KBM-7 (cell line): ENCODE results near the gene PRRT4.

Experiments used
- DNase-seq: peaks from one replicate; pipeline ENCODE4 v3.0.0-alpha.2; 2015
- in situ Hi-C: fragments of 300-500 bp; cut with MboI; formaldehyde crosslinking; loops from 2 replicates; pipeline ENCODE4 v1.14.3; 2020; ENCODE audit warnings: low sequenced_read_pairs, low pct_unique_long_range_greater_than_20kb, mixed read lengths

The PRRT4 gene

GRCh38 chr7:128353610-128354009 lies 7.9 kb downstream of the PRRT4 start:
- in situ Hi-C loops = no loop called here
- DNase-seq = no peak

- in situ Hi-C loops = no loop called here
- DNase-seq = no peak
Measured at GRCh38 chr7:128353189-128353588, 8.3 kb downstream of the PRRT4 start.

GRCh38 chr7:128352636-128353035 lies 8.9 kb downstream of the PRRT4 start:
- in situ Hi-C loops = no loop called here
- no peak for DNase-seq

DNA sequence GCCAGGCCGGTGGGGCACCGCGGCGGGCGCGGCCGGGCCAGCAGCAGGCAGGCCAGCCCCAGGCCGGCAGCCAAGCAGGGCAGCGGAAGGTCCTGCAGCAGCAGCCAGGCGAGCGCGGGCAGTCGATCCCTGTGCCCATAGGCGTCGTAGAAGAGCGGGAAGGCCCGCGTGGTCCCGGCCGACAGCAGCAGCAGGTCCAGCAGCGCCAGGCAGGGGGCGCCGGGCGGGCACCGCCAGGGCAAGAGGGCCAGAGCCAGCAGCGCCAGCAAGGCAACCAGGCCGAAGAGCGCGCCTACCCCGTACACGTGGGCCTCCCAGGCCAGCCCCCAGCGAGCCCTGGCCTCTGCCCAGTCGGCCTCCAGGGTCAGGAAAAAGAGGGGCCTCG lies 9.3 kb downstream of the PRRT4 start:
- in situ Hi-C loops = no loop called here
- DNase-seq = no peak

GRCh38 chr7:128351296-128352152 lies 10.0 kb downstream of the PRRT4 start:
- in situ Hi-C loops = no loop called here
- no peak for DNase-seq

GRCh38 chr7:128350708-128351295 lies 10.7 kb downstream of the PRRT4 start:
- DNase-seq = no peak
- in situ Hi-C loops = no loop called here

GRCh38 chr7:128349466-128349825 lies 12.0 kb downstream of the PRRT4 start:
- in situ Hi-C loops = no loop called here
- DNase-seq = no peak

DNA sequence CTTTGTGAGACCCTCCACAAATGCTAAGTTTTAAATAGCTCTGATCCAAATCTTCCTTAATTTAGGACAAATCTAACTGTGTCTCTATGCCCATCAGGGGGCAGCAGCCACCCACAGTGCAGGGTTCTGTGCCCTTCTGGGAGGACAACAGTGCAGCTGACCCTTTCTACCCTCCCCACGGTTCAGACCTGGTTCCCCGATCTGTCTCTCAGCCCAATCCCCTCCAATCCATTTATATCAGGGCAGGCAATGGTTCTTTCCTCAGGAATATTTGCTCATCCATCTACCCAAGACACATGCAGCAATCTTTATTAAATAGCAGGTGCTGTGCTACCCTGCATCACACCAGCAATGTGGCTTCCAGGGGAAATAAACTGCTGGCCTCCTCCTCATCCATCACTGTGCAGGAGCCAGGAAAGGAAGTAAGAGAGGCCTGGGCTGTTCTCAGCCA lies 13.8 kb downstream of the PRRT4 start:
- DNase-seq = peak; percentile 60
- in situ Hi-C loops = no loop called here

DNA sequence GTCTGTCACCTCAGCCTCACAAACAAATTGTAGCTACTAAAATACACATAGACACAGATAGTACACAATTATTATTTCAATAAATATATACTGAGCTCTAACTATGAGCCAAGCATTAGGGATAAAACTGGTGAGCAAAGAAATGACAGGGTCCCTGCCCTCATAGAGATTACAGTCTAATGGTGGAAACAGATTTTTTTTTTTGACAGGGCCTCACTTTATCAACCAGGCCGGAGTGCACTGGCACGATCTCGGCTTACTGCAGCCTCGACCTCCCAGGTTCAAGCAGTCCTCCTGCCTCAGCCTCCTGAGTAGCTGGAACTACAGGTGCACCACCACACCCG lies 17.1 kb downstream of the PRRT4 start:
- no peak for DNase-seq
- in situ Hi-C loops = no loop called here

DNA sequence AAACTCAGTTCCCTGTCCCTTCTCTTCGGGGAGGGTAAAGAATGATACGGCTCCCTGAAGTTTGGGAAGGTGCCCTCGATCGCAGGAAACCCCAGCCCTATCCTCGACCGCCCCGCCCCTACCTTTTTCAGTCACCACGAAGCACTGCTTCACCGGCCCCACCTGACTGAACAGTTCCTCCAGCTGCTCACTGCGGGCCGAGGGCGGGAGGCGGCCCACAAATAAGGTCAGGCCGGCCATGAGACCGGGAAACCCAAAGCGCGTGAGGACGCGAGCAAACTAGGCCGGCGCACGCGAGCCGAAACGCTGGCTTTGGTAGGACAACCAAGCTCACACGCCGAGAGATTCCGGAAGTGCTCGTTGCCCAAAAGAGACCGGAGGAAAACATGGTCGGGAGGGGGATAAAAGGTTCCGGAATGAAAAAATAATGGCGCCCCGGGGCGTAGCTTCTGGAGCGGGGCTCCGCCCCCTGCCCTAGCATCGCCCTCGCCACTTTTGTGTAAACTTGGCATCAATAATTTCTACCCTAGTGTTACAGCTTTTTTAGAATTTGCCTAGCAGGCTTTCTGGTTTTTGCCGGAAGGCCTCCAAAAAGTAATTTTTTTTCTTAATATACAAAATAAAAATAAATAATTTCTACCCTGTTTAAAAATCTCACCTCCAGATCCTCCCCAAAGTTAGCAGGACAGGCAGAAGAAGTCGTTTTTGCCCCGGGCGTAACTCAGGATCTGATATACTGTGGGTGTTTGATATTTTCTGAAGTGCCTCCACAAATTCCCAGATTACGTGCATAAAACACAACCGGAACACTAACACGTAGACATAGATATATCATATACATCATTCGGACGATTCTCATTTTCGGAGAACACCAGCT lies 17.7 kb downstream of the PRRT4 start, which contains the start of gene RBM28:
Gene RBM28 (minus strand): TSS at position 355 of the 877 bp plus-strand sequence. CDS start 115 bp downstream, at position 240.
- in situ Hi-C loops = no loop called here
- peak; percentile 97 for DNase-seq

DNA sequence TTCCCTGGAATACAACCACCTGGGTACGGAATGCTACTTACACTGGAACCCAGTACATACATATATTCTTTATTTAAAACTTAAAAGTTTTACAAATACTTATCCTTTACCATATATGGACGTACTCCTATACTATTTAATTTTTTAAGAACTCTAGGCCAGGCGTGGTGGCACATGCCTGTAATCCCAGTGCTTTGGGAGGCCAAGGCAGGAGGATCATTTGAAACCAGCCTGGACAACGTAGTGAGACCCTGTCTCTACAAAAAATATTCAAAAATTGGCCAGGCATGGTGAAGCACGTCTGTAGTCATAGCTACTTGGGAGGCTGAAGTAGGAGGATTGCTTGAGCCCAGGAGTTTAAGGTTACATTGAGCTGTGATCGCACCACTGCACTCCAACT lies 19.8 kb downstream of the PRRT4 start:
- DNase-seq = no peak

DNA sequence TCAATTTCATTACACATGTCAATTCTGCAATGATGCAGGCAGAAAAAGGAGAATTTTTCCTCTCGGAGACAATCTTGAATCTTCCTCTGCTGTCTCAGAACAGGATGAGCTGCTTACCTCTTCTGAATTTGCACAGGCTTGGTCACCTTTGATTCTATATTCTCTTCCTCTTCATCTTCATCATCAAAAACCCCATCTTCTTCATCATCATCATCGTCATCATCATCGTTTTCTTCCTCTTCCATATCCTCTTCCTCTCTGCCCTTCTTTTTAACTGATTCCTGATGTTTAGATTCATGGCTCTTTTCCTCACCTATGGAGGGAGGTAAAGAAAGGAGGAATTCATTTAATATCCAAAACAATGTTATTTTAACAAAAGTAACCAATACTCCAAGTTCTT lies 25.8 kb downstream of the PRRT4 start:
- no peak for DNase-seq
- in situ Hi-C loops = no loop called here

More for the DNA sequence above, 19.8 kb downstream of the PRRT4 start:
- in situ Hi-C loops = no loop called here

DNA sequence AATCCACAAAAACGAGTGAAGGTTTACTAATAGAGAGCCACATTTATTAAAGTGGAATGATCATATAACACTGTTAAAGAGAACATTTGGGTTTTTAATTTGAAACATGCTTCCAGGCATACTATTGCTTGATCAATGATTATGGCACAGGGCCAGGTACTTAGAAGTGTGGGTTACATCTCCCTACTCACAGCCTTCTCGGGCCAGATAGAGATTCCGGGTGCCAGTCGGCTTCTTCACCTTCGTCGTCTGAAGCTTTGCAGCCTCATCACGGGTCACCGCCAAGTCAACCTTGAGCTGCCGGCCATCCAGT lies 37.2 kb downstream of the PRRT4 start:
- in situ Hi-C loops = no loop called here
- DNase-seq = no peak

GRCh38 chr7:128323459-128324367 lies 37.8 kb downstream of the PRRT4 start:
- no peak for DNase-seq
- in situ Hi-C loops = no loop called here

GRCh38 chr7:128323040-128323439 lies 38.5 kb downstream of the PRRT4 start:
- DNase-seq = no peak
- in situ Hi-C loops = no loop called here

DNA sequence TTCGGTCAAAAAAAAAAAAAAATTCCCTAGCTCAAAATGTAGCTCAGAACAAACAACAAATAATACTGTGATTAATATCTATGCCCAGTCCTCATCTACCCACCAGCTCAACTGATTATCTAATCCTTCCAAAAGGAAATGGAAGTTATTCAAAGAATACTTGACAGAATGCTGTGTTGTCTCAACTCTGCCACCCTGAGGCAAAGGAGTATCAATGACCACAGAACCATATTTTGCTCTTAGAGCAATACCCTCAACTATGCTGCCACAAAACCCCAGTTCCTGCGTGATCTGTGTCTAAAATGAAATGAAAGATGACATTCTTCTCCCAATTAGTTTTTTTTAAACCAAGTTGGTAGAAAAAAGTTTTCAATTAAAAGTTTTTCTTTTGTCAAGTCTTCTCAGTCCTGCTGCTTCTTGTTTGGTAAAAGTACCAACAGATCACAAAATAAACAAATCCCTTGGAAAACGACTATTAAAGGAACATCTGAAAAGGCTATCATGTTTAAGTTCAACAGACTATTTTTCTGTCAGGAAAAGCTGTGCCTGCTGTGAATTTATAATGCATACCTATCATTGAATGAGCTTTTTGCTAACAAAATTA lies 39.3 kb downstream of the PRRT4 start:
- DNase-seq = peak; percentile 66
- in situ Hi-C loops = no loop called here

GRCh38 chr7:128321044-128321422 lies 40.5 kb downstream of the PRRT4 start:
- no peak for DNase-seq
- in situ Hi-C loops = no loop called here

GRCh38 chr7:128318691-128319090 lies 42.8 kb downstream of the PRRT4 start:
- in situ Hi-C loops = no loop called here
- DNase-seq = peak; percentile 79

- in situ Hi-C loops = no loop called here
- no peak for DNase-seq
Measured at GRCh38 chr7:128311013-128311412, 50.5 kb downstream of the PRRT4 start.
